GM20000 (cell line): Measurements from ENCODE around the gene RPL39L.

Source experiments
- DNase-seq: peaks from one replicate; pipeline ENCODE4 v3.0.0; 2012; ENCODE audit warnings: low spot score
- CTCF ChIP-seq: IDR thresholded peaks from 2 replicates; pipeline ENCODE4 v1.5.1; 2012; ENCODE audit warnings: mild to moderate bottlenecking, control low read depth; ENCODE audit errors: extremely low read depth, missing control alignments

The RPL39L gene

GRCh38 chr3:187104933-187105332 is 34.4 kb downstream of the RPL39L start:
- TF ChIP-seq CTCF: no peak
- no peak for DNase-seq

DNA sequence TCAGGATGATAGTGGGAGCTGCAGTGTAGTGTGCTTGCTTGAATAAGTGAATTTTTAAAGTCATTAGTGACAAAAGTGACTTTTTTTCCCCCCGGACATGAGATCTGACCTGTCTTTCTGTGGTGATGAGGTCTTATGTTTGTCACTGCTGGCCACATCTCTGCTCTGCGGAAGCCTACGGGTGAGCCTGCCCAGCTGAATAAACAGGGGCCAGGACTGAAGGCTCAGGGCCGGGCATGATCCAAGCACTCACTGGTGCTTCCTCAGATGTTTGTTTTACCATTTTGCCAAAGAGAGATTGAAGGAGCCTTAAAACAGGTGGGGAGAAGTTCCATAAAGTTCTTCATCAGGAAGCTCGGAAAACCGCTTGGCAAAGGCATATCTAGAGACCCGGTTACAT is 35.0 kb downstream of the RPL39L start:
- DNase-seq: no peak
- no peak for TF ChIP-seq CTCF

GRCh38 chr3:187103251-187103650 is 36.0 kb downstream of the RPL39L start:
- TF ChIP-seq CTCF: no peak
- DNase-seq: no peak

DNA sequence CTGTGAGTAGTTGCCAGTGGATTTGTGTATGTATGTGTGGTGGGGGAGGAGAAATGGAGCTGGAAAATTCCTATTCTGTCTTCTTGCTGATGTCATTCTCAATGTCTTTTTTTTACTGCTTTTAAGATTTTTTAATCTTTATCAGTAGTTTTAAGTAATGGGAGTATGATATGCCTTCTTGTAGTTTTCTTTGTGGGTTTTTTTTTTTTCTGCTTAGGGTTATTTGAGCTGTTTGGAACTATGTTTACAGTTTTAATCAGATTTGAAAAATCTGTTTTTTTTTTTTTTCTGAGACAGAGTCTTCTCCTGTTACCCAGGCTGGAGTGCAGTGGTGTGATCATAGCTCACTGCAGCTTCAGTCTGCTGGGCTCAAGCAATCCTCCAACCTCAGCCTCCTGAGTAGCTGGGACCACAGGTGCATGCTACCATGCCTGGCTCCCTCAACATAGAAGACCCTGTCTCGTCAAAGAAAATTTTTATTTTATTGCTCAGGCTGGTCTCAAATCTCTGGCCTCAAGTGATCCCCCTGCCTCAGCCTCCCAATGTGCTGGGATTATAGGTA is 37.1 kb downstream of the RPL39L start:
- no peak for DNase-seq
- TF ChIP-seq CTCF: no peak

DNA sequence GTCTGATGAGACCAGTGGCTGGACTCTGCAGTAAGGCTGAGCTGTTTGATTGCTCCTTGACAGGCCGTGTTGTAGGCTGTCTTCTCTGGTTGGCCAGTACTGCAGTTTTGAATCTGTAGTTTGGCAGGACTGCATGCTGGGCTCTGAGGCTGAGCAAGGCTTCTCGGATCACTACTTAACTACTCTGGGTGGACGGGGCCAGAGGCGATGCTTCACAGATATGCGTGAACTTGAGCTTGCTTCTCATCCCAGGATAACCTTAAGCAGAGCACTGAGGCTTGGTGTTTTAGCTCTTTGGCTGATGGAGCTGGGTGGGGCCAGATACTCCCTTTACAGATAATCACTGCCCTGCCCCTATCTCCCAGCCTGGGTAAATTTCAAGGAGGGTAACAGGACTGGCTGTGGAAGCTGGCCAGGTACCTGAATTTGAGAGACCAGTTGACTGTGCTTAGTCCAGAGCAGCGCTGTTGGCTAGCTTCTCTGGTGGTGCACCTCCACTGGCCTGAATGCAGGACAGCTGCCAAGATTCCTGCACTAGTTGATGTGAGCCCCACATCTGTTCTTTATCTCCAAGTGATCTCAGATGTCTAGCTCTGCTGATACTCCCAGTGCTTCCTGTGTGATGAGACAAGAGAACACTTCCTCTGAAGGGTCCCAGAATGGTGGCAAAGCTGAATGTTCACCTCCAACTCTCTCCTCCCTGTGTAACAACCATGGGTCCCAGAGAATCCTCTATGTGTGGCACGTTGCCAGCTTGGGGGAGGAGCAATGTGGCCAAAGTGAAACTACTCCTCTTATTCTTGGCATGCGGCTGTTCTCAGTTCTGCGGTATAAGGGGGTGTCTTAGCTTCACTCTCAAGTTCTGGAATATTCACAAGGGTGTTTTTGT is 37.9 kb downstream of the RPL39L start:
- no peak for TF ChIP-seq CTCF
- no peak for DNase-seq

DNA sequence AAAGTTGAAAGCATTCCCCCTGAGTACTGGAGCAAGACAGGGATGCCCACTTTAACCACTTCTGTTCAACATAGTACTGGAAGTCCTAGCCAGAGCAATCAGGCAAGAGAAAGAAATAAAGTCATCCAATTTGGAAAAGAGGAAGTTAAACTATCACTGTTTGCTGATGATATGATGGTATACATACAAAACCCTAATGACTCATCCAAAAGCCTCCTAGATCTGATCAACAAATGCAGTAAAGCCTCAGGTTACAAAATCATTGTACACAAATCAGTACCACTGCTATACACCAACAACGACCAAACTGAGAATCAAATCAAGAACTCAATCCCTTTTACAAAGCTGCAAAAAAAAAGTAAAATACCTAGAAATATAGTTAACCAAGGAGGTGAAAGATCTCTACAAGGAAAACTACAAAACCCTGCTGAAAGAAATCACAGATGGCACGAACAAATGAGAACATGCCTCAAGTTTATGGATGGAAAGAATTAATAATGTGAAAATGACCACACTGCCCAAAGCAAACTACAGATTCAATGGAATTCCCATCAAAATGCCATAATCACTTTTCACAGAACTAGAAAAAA is 40.3 kb downstream of the RPL39L start:
- TF ChIP-seq CTCF: no peak
- DNase-seq: no peak

- DNase-seq: no peak
- no peak for TF ChIP-seq CTCF
These were observed 46.0 kb downstream of the RPL39L start for GRCh38 chr3:187093320-187093719.
